Measurements from ENCODE around the gene NTSR1.

The NTSR1 gene

DNA sequence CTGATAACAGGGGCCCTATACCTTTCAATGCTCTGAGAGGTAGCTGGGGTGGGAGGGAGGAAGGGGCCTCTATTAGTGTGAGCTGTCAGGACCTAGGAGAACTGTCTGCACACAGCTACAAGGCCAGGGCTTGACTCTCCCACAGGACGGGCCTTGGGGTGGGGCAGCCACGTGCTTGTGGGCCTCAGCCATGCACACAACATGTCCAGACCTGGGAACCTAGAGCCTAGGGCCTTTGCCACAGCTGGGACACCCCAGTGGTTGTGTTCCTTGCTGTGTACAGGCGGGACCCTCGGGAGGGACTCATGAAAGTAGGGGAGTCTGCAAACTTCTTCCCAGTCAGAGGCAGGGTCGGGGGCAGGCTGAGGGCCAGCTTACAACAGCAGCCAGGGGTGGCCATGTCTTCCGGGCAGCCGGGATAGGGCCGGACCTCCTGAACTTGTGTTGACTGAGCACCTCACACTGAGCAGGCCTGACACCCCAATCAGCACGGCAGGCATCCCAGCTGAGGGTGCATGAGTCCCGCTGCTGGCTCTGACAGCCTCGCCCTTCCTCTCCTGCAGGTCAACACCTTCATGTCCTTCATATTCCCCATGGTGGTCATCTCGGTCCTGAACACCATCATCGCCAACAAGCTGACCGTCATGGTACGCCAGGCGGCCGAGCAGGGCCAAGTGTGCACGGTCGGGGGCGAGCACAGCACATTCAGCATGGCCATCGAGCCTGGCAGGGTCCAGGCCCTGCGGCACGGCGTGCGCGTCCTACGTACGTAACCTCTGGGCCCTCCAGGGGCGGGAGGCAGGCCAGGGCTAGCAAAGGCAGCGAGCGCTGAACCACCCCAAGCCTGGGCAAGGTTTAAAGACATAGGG lies 45.7 kb downstream of the NTSR1 start:
- Mint-ChIP-seq H3K27ac (no peak overlapping the region), H3K9me3 (no peaks in the 10 kb centered on the region), H3K4me1 (peaks cover 5% of the 10 kb centered on the region), H3K4me3 (no peak overlapping the region), H3K27me3 (peaks cover 58% of the 10 kb centered on the region)
- DNase-seq = no peak
- peak; percentile 45 for ATAC-seq

DNA sequence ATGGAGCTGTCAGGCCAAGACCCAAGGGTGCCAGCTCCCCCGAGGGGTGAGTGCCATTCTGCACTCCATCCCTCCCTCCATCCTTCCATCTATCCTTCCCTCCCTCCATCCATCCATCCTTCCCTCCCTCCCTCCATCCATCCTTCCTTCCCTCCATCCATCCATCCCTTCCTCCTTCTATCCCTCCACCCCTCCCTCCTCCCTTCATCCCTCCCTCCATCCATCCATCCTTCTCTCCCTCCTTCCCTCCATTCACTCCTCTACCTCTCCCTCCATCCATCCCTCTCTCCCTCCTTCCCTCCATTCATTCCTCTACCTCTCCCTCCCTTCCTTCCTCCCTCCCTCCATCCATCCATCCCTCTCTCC lies 46.3 kb downstream of the NTSR1 start:
- no peak overlapping the region for H3K27ac Mint-ChIP-seq
- H3K4me1 Mint-ChIP-seq = peaks cover 5% of the 10 kb centered on the region

DNA sequence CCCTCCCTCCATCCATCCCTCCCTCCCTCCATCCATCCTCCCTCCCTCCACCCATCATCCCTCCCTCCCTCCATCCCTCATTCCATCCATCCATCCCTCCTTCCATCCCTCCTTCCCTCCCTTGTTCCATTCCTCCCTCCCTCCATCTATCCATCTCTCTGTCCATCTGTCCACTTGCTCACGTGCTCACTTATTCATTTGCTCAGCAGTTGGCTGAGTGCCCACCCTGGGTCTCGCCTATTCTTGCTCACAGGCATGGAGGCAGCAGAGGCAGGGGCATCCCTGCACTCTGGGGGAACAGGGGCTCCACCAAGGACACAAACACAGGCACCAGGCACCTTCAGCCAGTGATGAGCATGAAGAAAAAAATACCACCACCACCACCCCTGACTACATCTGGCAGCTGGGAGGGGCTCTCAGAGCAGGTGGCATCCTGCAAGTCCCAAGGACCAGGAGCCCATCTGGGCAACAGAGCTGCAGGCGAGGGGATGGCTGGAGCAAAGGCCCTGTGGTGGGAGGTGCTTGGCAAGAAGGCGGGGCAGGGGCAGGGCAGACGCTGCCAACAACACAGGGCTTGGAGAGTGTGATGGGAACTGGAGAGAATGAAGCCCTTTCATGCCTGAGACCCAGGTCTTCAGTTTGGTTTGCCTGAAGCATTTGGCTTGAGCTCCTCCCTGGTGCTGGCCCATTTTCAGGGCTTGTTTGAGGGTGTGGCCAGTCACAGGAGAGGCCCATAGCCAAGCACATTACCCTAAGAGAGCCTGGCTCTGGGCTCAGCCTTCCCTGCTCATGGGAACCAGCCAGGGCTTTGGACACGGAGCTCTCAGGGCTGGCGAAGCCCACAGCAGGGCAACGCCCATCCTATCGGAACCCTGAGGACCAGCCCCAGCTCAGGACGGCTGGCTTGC lies 47.4 kb downstream of the NTSR1 start:
- Mint-ChIP-seq H3K27me3 (peaks cover 44% of the 10 kb centered on the region), H3K9me3 (no peaks in the 10 kb centered on the region), H3K4me1 (peaks cover 5% of the 10 kb centered on the region), H3K27ac (no peak overlapping the region), H3K4me3 (no peak overlapping the region)
- DNase-seq (no peak), ATAC-seq (no peak)

More for the DNA sequence above, 46.3 kb downstream of the NTSR1 start:
- Mint-ChIP-seq H3K9me3 (no peaks in the 10 kb centered on the region), H3K27me3 (peaks cover 51% of the 10 kb centered on the region), H3K4me3 (no peak overlapping the region)
- DNase-seq = no peak
- ATAC-seq = no peak

DNA sequence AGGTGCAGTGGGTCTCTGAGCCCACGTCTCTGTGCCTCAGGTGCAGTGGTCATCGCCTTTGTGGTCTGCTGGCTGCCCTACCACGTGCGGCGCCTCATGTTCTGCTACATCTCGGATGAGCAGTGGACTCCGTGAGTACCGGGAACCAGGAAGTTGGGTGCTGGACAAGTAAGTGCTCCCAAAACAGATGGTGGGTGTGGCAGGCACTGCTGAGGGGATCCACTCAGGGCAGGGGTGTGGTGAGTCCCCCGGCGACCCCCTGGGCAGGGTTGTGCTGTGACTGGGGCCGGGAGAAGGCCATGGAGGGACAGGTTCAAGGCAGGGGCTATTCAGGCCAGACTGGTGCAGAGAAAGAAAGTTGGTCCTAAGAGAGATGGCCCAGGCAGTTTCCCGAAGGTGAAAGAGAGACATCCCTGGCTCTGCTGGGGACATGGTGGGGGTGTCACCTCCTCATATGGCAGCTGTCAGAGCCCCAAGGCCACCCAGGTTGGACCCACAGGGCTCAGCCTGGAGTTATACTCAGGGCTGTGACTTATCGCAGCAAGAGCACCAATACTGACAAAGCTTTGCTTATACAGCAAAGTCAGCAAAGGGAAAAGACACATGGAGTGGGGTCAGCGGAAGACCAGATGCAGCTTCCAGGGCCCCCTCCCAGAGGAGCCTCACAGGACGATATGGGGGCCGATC lies 49.7 kb downstream of the NTSR1 start:
- peaks cover 30% of the 10 kb centered on the region for H3K27me3 Mint-ChIP-seq
- no peaks in the 10 kb centered on the region for H3K9me3 Mint-ChIP-seq
- H3K4me3 Mint-ChIP-seq = no peak overlapping the region
- H3K27ac Mint-ChIP-seq = no peak overlapping the region
- ATAC-seq = no peak
- DNase-seq = no peak
- H3K4me1 Mint-ChIP-seq = no peaks in the 10 kb centered on the region

DNA sequence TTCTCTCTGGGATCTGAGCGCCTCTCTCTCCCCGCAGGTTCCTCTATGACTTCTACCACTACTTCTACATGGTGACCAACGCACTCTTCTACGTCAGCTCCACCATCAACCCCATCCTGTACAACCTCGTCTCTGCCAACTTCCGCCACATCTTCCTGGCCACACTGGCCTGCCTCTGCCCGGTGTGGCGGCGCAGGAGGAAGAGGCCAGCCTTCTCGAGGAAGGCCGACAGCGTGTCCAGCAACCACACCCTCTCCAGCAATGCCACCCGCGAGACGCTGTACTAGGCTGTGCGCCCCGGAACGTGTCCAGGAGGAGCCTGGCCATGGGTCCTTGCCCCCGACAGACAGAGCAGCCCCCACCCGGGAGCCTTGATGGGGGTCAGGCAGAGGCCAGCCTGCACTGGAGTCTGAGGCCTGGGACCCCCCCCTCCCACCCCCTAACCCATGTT lies 51.4 kb downstream of the NTSR1 start:
- H3K4me1 Mint-ChIP-seq = no peaks in the 10 kb centered on the region
- no peak for ATAC-seq
- H3K27ac Mint-ChIP-seq = no peak overlapping the region
- H3K9me3 Mint-ChIP-seq = no peaks in the 10 kb centered on the region
- H3K27me3 Mint-ChIP-seq = peaks cover 25% of the 10 kb centered on the region
- DNase-seq = no peak
- no peak overlapping the region for H3K4me3 Mint-ChIP-seq

DNA sequence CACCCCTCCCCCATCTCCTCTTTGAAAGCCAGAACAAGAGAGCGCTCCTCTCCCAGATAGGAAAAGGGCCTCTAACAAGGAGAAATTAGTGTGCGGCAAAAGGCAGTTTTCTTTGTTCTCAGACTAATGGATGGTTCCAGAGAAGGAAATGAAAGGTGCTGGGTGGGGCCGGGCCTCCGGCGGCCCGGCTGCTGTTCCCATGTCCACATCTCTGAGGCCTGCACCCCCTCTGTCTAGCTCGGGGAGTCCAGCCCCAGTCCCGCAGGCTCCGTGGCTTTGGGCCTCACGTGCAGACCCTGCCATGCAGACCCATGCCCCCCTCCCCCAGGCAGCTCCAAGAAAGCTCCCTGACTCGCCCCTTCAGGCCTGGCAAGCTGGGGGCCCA lies 51.8 kb downstream of the NTSR1 start:
- Mint-ChIP-seq H3K27ac (no peak overlapping the region), H3K4me3 (no peak overlapping the region), H3K27me3 (peaks cover 25% of the 10 kb centered on the region)

DNA sequence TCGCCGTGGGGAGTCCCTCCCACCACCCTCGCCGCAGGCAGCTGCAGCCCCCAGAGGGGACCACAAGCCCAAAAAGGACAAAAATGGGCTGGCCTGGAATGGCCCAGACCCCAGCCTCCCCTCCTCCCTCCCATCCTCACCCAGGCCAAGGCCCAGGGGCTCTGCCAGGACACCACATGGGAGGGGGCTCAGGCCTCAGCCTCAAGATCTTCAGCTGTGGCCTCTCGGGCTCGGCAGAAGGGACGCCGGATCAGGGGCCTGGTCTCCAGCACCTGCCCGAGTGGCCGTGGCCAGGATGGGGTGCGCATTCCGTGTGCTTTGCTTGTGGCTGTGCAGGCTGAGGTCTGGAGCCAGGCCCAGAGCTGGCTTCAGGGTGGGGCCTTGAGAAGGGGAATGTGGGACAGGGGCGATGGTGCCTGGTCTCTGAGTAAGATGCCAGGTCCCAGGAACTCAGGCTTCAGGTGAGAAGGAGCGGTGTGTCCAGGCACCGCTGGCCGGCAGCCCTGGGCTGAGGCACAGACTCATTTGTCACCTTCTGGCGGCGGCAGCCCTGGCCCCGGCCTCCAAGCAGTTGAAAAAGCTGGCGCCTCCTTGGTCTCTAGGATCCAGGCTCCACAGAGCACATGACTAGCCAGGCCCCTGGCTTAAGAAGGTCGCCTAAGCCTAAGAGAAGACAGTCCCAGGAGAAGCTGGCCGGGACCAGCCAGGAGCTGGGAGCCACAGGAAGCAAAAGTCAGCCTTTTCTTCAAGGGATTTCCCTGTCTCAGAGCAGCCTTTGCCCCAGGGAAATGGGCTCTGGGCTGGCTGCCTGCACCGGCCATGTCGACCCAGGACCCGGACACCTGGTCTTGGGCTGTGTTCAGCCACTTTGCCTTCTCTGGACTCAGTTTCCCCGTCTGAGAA lies 52.5 kb downstream of the NTSR1 start:
- H3K4me3 Mint-ChIP-seq = no peak overlapping the region
- no peaks in the 10 kb centered on the region for H3K4me1 Mint-ChIP-seq
- peaks cover 18% of the 10 kb centered on the region for H3K27me3 Mint-ChIP-seq
- DNase-seq (no peak), ATAC-seq (peak; percentile 18)
- H3K27ac Mint-ChIP-seq = no peak overlapping the region
- no peaks in the 10 kb centered on the region for H3K9me3 Mint-ChIP-seq

More for the DNA sequence above, 51.8 kb downstream of the NTSR1 start:
- no peaks in the 10 kb centered on the region for H3K4me1 Mint-ChIP-seq
- peak; percentile 10 for ATAC-seq
- DNase-seq = no peak
- no peaks in the 10 kb centered on the region for H3K9me3 Mint-ChIP-seq

DNA sequence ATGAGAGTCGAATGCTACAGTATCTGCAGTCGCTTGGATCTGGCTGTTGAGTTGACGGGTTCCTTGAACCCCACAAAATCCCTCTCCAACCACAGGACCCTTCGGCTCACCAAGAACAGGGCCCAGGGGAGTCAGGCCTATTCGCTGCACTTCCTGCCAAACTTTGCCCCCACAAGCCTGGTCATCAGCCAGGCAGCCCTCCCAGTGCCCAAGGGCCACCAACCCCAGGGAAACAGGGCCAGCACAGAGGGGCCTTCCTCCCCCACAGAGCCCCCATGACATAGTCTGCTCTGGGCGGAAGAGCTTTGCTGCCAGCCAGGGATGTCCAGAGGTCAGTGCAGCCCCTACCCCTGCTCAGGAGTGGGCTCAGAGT lies 53.1 kb downstream of the NTSR1 start:
- peaks cover 4% of the 10 kb centered on the region for H3K4me1 Mint-ChIP-seq
- DNase-seq (no peak), ATAC-seq (no peak)
- H3K4me3 Mint-ChIP-seq = no peak overlapping the region
- no peak overlapping the region for H3K27ac Mint-ChIP-seq
- H3K9me3 Mint-ChIP-seq = no peaks in the 10 kb centered on the region
- H3K27me3 Mint-ChIP-seq = peaks cover 12% of the 10 kb centered on the region

DNA sequence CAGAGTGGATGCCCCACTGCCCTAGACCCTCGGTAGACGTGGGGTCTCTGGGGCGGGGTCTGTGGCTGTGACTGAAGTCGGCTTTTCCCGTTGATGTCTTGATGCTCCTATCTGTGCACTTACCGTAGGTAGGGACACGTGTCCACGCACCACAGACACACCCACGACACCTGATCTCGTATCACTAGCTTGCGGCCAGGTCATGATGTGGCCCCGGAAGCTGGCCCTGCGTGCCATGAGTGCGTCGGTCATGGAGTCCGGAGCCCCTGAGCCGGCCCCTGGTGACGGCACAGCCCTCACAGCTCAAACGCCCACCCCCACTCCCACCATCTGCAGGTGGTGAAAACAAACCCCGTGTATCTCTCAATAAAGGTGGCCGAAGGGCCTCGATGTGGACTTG lies 53.7 kb downstream of the NTSR1 start:
- Mint-ChIP-seq H3K27ac (no peak overlapping the region), H3K4me1 (peaks cover 10% of the 10 kb centered on the region), H3K4me3 (no peak overlapping the region), H3K9me3 (no peaks in the 10 kb centered on the region), H3K27me3 (peaks cover 6% of the 10 kb centered on the region)
- no peak for ATAC-seq
- no peak for DNase-seq

DNA sequence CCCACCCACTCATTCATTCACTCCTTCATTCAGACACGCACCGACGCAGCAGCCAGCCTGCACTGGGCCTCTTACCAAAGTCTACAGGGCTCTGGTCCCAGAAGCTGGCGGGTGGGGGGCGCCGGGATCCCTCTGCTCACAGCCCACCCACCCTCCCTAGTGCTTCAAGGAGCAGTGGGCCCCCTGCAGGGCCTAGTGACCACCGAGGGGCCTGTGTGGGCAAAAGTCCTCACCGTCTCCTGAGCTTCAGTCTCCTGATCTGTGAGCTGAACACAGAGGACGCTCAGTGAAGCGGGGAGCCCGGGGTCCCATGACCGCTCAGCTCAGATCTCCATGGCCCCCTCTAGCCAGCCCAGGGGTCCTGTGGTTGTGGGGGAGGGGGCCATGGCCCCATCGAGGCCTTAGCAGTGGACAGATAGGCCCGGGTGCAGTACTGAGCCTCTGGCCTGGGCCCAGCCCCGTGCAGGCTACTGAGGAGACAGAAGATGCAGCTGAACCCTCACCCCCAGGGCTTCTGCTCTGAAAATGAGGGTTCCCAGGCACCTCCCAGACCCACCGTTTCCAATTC lies 54.2 kb downstream of the NTSR1 start:
- no peaks in the 10 kb centered on the region for H3K9me3 Mint-ChIP-seq
- peaks cover under 1% of the 10 kb centered on the region for H3K27me3 Mint-ChIP-seq
- no peak overlapping the region for H3K27ac Mint-ChIP-seq
- no peak for DNase-seq
- no peak overlapping the region for H3K4me3 Mint-ChIP-seq
- ATAC-seq = no peak
- peaks cover 15% of the 10 kb centered on the region for H3K4me1 Mint-ChIP-seq

DNA sequence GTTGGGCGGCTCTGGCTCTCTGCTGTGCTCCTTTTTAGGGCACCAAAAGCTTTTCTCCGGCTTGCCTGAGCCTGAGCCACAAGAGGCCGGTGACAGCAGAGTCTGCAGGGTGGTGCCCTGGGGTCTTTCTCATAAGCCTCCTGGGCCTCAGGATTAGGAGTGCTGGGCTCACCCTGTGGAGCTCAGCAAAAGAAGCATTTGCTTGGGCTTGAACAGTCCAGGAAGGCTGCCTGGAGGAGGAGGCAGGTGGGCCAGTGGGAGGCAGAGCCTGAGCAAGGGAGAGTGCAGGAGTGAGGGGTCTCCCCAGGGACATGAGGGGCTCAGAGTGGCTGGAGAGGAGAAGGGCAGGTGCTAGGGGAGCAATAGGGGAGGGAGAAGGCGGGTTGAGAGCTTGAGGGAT lies 54.8 kb downstream of the NTSR1 start:
- ATAC-seq = no peak
- Mint-ChIP-seq H3K4me3 (no peak overlapping the region), H3K27me3 (no peaks in the 10 kb centered on the region), H3K9me3 (no peaks in the 10 kb centered on the region), H3K4me1 (peaks cover 21% of the 10 kb centered on the region), H3K27ac (no peak overlapping the region)
- no peak for DNase-seq

DNA sequence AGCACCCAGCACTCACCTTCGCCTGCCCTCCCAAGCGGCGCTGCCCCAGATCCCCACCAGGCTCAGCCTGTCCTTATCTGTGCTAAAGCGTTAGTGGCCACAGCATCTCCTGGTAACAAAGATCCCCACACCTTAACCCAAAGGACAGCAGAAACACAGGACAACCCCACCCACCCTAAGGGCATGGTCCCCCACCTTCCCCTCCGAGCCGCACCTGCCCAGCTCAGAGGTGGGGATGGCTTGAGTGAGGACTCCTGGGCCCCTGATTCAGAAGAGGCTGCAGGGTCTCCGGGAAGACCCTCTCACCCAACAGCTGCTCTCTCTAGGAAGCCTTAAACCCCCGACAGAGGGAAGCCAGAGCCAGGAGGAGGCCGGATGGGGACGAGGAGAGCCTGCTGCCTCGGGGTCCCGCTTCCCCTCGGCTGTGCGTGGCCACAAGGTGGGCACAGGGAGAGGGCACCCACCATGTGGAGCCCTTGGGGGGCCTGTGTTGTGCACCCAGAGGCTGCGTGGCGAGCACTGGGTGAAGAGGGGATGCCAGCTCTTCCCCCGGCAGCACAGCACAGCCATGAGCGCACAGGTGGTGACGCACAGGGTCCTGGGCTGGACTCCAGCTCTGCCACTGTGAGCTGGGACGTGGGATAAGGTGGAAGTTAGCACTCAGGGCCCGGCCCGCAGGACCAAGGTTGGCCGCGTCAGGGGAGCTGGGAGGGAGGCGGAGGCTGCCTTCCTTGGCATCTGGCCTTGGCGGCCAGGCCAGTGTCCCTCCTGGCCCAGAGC lies 55.7 kb downstream of the NTSR1 start:
- DNase-seq = no peak
- Mint-ChIP-seq H3K9me3 (no peaks in the 10 kb centered on the region), H3K27ac (no peak overlapping the region), H3K27me3 (no peaks in the 10 kb centered on the region), H3K4me3 (no peak overlapping the region), H3K4me1 (peaks cover 30% of the 10 kb centered on the region)
- ATAC-seq = no peak

DNA sequence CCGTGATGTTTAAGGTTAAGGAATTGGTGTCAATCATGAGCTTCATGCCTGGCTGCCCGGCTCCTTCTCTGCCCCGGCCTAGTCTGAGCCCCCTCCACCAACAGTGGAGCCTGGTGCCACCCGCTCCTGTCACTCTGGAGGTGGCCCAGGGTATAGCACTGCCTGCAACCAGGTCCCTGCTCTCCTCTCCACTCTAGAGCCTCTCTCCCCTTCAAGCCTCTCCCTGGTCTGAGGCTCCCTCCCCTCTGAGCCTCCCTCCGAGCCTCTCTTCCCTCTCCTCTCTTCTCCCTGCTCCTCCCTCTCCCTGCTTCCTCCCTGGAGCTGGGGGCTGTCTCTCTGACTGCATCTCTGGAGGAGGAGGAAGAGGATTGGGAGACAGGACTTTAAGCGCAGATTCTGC lies 56.4 kb downstream of the NTSR1 start:
- DNase-seq = no peak
- H3K4me1 Mint-ChIP-seq = peaks cover 33% of the 10 kb centered on the region
- no peaks in the 10 kb centered on the region for H3K27me3 Mint-ChIP-seq
- ATAC-seq = no peak
- H3K4me3 Mint-ChIP-seq = no peak overlapping the region
- peak overlapping the region in 1 of 2 donors; percentile 78 for H3K27ac Mint-ChIP-seq
- no peaks in the 10 kb centered on the region for H3K9me3 Mint-ChIP-seq
